Large intestine (tissue), 3 donors: ENCODE results near the gene CLCF1. TPM values are rescaled to one million over a fixed set of nuclear protein-coding genes. Genes with fewer than 3 reads are reported as not detected.
A peak's percentile ranks its signal among the peaks of the same experiment; 100 is the strongest.

Experiments
- DNase-seq, 2 donors: peaks; one replicate each; pipeline versions ENCODE4 v3.0.0 to v3.0.0-alpha.2; 2013
- H3K27ac ChIP-seq: one replicate; pipeline ENCODE4 v1.5.1; 2013; ENCODE audit warnings: low read length
- H3K27me3 ChIP-seq: 2 replicates; pipeline ENCODE4 v1.6.1; 2013; ENCODE audit warnings: low read length; ENCODE audit not compliant: control insufficient read depth, insufficient read depth
- H3K36me3 ChIP-seq: 2 replicates; pipeline ENCODE4 v1.6.1; 2013; ENCODE audit warnings: low read length; ENCODE audit not compliant: control insufficient read depth, insufficient read depth
- H3K4me1 ChIP-seq: one replicate; pipeline ENCODE4 v1.6.1; 2013; ENCODE audit warnings: low read length; ENCODE audit not compliant: control insufficient read depth, insufficient read depth
- H3K4me3 ChIP-seq: one replicate; pipeline ENCODE4 v1.5.1; 2013; ENCODE audit warnings: low read length
- H3K9me3 ChIP-seq: one replicate; pipeline ENCODE4 v1.6.1; 2013; ENCODE audit warnings: mild to moderate bottlenecking, low read depth, low read length, moderate library complexity; ENCODE audit not compliant: control insufficient read depth
- WGBS: methylation state at CpG from one replicate; pipeline ENCODE4 v1.1.5; 2013; ENCODE audit warnings: low lambda C conversion rate; ENCODE audit not compliant: insufficient coverage; 5-methylcytosine and 5-hydroxymethylcytosine counted together
- polyA plus RNA-seq: library from polyadenylated mRNA; unstranded; fragments of 120-200 nt; gene quantifications from one replicate; pipeline ENCODE4 v1.2.1, GENCODE V29; 2013

The CLCF1 gene
- polyA plus RNA-seq, 1 donor: 9.6 TPM

DNA sequence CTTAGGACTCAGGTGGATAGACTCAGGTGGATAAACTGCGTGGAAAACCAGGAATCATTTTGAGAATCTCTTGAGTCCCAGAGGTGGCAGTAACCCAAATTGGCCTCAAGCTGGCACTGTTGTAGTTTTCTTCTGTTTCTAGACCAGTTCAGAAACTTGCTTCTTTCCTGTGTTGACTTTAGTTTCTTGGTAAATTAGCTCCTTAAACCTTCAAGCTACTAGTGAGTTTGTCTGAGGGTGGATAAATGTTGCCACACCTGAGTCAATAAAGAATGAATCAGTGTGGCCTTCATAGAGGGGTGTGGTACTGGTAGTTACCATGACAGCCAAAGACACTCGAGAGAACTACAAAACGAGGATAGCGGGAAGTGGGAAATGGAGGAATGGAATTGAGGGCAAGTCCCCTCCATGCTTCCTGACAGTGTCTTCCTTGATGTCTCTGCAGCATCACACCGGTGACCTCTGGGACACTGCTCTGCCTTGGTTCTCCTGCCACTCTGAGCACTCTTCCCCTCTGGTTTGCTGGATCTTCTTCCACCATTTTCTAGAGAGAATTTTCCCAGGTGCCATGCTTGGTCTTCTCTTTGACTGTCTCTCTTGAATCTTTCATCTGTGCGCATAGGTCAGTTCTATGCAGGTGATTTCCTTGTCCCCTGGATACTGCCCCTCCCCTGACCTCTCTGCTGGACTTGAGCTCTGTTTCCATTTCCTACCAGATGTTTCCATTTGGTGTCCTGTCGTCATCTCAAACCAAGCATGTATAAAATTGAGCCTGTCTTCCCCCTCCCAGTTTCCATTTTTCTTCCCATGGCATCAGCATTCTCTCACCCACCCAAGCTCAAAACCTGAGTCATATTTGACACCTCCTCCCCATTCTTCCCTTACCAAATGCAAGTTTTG, 27.2 kb downstream of the CLCF1 start:
- peak; percentile 81 to 91 for DNase-seq

DNA sequence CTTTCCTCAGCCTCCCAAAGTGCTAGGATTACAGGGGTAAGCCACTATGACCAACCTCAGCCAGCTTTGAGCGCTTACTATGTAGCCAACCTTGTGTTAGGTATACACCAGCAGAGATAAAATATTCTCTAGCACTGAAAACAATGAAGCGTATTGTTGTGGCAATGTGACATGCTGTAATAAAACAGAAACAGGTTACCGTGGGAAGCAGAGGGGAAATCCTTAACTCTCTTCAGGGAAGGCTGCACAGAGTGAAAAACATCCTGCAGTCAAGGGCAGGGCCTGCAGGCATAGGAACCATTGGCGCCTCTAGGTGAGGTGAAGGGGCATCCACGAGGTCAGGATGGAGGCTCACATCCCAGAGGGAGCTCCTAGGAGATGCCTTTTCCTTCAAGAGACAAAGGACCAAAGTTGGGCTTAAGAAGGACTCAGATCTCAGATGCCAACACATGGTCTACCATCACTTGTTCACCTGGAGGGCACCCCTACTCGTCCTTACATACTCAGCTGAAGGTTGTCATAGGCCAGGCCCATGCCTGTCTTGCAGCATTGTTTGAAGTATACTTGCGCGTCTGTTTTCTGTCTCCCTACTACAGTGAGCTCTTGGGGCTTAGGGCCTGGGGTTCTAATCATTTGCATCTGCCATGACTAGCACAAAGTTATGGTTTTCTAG, 28.0 kb downstream of the CLCF1 start:
- Histone ChIP-seq H3K9me3 (no peaks in the 10 kb centered on the region), H3K27ac (peak overlapping the region; percentile 72), H3K4me1 (peaks cover 44% of the 10 kb centered on the region), H3K36me3 (no peaks in the 10 kb centered on the region), H3K27me3 (no peaks in the 10 kb centered on the region), H3K4me3 (no peak overlapping the region)
- whole genome bisulfite sequencing: no CpG with 5 or more reads among the region's 8 CpGs
- peak in 1 of 2 donors; percentile 70 for DNase-seq

More for the DNA sequence above, 27.2 kb downstream of the CLCF1 start:
- 20% methylated on average over 4 of the region's 7 CpGs for WGBS
- peak overlapping the region; percentile 72 for H3K27ac ChIP-seq
- no peaks in the 10 kb centered on the region for H3K27me3 ChIP-seq
- H3K4me1 ChIP-seq: peaks cover 47% of the 10 kb centered on the region
- H3K9me3 ChIP-seq: no peaks in the 10 kb centered on the region
- no peak overlapping the region for H3K4me3 ChIP-seq
- peaks cover 2% of the 10 kb centered on the region for H3K36me3 ChIP-seq

DNA sequence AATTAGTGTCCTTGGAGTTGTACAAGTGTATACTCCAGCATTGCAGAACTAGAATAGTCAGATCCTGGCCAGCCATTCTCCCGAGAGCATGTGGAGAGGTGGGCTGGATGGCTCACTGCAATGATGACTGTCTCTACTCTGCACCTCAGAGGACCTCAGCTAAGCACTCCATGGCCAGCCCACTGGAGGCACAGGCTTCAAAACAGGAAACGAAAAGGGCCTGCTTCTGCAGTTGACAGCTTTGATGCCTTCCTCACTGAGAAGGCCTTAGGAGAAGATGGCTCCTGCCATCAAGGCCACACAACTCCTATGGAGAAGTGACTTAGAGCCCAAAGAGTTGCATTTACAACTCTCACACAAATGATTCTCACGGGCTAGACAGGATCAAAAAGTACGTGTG, 29.1 kb downstream of the CLCF1 start:
- Histone ChIP-seq H3K27ac (no peak overlapping the region), H3K36me3 (no peaks in the 10 kb centered on the region), H3K4me3 (no peak overlapping the region), H3K9me3 (no peaks in the 10 kb centered on the region), H3K4me1 (peaks cover 37% of the 10 kb centered on the region), H3K27me3 (no peaks in the 10 kb centered on the region)
- WGBS: no CpG with 5 or more reads among the region's 4 CpGs
- no peak for DNase-seq

DNA sequence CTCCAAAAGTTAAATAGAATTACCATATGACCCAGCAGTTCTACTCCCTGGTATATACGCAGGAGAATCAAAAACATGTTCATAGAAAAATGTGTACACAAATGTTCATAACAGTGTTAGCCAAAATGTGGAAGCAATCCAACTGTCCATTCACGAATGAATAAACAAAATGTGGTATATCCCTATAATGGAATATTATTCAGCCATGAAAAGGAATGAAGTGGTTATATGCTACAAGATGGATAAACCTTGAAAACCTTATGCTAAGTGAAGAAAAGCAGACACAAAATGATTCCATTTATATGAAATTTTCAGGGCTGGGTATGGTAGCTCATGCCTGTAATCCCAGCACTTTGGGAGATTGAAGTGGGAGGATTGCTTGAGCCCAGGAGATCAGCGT, 36.1 kb downstream of the CLCF1 start:
- no peaks in the 10 kb centered on the region for H3K27me3 ChIP-seq
- H3K4me1 ChIP-seq: no peaks in the 10 kb centered on the region
- H3K27ac ChIP-seq: no peak overlapping the region
- DNase-seq: no peak
- 100% methylated on average over 1 of the region's 3 CpGs for WGBS
- H3K9me3 ChIP-seq: no peaks in the 10 kb centered on the region
- H3K4me3 ChIP-seq: no peak overlapping the region
- no peaks in the 10 kb centered on the region for H3K36me3 ChIP-seq

DNA sequence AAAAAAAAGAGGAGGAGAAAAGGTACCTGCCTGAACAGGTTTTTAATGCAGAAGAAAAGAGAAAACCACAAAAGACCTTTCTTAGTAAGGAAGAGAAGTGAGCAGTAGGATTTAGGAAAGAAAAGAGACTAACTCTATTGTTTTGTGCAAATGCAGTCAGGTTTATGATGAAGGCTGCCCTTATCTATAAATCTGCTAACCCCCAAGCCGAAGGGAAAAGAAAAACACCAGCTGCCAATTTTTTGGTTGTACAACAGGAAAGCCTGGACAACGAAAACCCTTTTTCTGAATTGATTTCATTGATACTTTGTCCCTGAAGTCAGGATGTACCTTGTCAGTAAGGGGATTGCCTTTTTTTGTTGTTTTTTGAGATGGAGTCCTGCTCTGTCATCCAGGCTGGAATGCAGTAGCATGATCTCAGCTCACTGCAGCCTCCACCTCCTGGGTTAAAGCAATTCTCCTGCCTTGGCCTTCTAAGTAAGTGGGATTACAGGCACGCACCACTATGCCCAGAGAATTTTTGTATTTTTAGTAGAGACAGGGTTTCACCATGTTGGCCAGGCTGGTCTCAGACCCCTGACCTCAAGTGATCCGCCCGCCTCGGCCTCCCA, 41.2 kb downstream of the CLCF1 start:
- no peaks in the 10 kb centered on the region for H3K9me3 ChIP-seq
- H3K27me3 ChIP-seq: no peaks in the 10 kb centered on the region
- WGBS: no CpG with 5 or more reads among the region's 6 CpGs
- H3K4me3 ChIP-seq: no peak overlapping the region
- H3K4me1 ChIP-seq: no peaks in the 10 kb centered on the region
- no peak for DNase-seq
- H3K27ac ChIP-seq: no peak overlapping the region
- H3K36me3 ChIP-seq: peaks cover 2% of the 10 kb centered on the region

DNA sequence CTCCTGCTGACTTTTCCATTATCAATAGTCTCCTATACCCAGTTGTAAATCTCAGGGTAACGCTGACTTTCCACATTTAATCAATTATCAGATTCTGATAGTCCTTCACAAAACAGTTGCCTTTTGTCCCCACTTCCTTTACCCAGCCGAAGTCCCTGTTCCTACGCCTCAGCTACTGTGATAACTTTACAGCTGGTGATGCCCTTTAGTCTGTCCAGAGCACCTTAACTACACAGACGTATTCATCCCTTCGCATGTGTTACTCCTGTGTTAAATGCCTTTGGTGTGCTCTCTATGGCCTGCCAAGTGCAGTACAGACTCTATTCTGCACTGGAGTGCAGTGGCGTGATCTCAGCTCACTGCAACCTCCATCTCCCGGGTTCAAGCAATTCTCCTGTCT, 49.9 kb downstream of the CLCF1 start:
- Histone ChIP-seq H3K4me1 (peaks cover 4% of the 10 kb centered on the region), H3K36me3 (no peaks in the 10 kb centered on the region), H3K27ac (no peak overlapping the region), H3K4me3 (no peak overlapping the region), H3K9me3 (no peaks in the 10 kb centered on the region), H3K27me3 (no peaks in the 10 kb centered on the region)
- peak in 1 of 2 donors; percentile 58 for DNase-seq
- 17% methylated on average over 1 of the region's 7 CpGs for WGBS

DNA sequence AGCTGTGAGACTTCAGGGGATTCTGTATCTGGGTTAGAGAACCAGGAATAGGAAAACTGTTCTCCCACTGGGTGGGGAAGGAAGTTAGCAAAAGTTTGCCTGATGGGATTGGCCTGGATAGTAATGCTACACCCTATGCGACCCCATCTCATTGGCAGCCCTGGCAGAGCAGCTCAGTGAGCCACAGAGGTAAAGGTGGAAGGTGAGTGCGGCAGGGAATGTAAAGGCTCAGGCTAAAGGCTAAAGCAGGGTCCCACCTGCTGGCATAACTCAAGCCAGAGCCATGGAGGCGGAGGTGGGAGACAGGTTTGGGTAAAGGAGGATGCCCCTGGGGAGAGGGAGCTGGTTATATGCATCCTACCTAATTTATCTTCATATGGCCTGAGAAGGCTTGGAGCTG, 51.3 kb downstream of the CLCF1 start:
- no peaks in the 10 kb centered on the region for H3K9me3 ChIP-seq

DNA sequence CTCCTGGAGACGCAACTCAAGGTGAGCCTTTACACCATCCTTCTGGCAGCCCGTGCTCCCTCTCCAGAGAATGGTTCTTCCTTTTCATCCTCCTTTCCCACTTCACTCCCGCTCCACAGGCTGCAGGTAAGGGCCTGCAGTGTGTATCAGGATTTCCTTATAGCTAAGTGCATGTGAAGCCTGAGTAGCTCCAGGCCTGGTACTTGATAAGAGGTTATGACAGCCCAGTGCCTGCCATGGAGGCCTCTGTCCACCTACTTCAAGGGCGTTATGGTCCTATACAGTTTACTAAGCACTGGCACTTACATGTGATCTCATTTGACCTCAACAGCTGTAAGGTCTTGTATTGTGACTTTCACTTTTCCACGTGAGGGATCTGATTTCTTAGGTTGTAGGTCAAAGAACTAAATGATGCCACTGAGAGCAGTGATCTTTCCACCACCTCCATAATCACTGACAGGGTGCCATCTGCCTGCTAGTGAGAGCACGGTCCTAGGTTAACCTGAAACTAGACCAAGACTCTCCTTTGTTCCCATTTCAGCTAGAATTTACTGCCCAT, 52.0 kb downstream of the CLCF1 start:
- Histone ChIP-seq H3K36me3 (no peaks in the 10 kb centered on the region), H3K4me3 (no peak overlapping the region), H3K27me3 (no peaks in the 10 kb centered on the region), H3K27ac (no peak overlapping the region), H3K9me3 (no peaks in the 10 kb centered on the region), H3K4me1 (peaks cover 7% of the 10 kb centered on the region)
- DNase-seq: peak in 1 of 2 donors; percentile 31
- no CpG with 5 or more reads among the region's 6 CpGs for WGBS

More for the DNA sequence above, 51.3 kb downstream of the CLCF1 start:
- Histone ChIP-seq H3K27me3 (no peaks in the 10 kb centered on the region), H3K4me3 (no peak overlapping the region), H3K36me3 (no peaks in the 10 kb centered on the region), H3K27ac (no peak overlapping the region), H3K4me1 (peaks cover 7% of the 10 kb centered on the region)
- no CpG with 5 or more reads among the region's 3 CpGs for WGBS
- DNase-seq: no peak

DNA sequence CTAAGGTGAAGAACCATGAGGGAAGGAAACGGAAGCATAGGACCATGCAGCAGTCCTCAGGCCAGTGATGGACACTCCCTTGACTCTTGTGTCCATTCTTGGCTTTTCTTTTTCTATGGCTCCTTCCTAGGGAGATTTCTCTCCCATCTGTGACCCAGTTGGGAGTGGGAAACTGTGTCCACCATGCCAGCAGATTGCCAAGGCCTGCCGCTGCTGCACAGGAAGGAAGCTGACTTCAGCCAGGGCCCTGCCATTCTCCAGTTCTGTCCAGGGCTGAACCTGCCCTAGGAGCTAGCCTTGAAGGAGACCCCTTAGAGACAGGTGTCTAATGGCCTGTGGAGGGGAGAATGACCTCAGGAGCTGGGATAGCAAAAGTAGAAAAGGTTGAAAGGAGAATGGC, 52.7 kb downstream of the CLCF1 start:
- no peak for DNase-seq
- no peaks in the 10 kb centered on the region for H3K9me3 ChIP-seq
- no peaks in the 10 kb centered on the region for H3K36me3 ChIP-seq
- peaks cover 7% of the 10 kb centered on the region for H3K4me1 ChIP-seq
- no peak overlapping the region for H3K27ac ChIP-seq
- no peak overlapping the region for H3K4me3 ChIP-seq
- WGBS: no CpG with 5 or more reads among the region's 2 CpGs
- no peaks in the 10 kb centered on the region for H3K27me3 ChIP-seq

DNA sequence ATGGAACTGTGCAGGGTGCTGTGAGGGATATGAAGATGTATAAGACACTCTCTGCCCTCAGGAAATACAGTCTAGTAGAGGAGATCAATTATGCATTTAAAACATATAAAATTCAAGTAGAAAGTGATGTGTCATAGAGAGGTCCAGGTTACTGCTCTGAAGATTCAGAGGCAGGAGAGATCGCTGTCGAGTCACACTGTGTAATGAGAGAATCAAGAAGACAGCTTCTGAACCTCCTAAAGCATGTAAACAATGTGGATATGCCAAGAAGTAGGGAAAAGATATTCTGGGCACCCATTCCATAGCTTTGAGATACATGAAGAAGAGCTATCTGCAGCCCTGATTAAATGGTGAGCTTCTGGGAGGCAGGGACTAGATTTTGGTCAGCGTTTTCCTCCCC, 53.4 kb downstream of the CLCF1 start:
- no peak overlapping the region for H3K4me3 ChIP-seq
- peaks cover 7% of the 10 kb centered on the region for H3K4me1 ChIP-seq
- no peaks in the 10 kb centered on the region for H3K36me3 ChIP-seq
- H3K27me3 ChIP-seq: no peaks in the 10 kb centered on the region
- H3K27ac ChIP-seq: no peak overlapping the region
- no peaks in the 10 kb centered on the region for H3K9me3 ChIP-seq
- no peak for DNase-seq
- WGBS: no CpG with 5 or more reads among the region's 3 CpGs
